Omental fat pad (tissue), 4 donors: Measurements from ENCODE around the gene NR2F6. TPM values are rescaled to one million over a fixed set of nuclear protein-coding genes. Genes with fewer than 3 reads are reported as not detected.
A peak's percentile ranks its signal among the peaks of the same experiment; 100 is the strongest.
"Not testable (repeated sequence)": the region's sequence is repeated elsewhere in the genome, so short reads cannot be mapped to it uniquely, and the experiment has no call there.

ENCODE experiments used
- ATAC-seq: fragments of 150-250 bp; one replicate; pipeline ENCODE4 v1.9.1; 2016; ENCODE audit warnings: mild to moderate bottlenecking, moderate library complexity; ENCODE audit not compliant: low FRiP score
- DNase-seq: peaks from one replicate; pipeline ENCODE4 v3.0.0-alpha.2; 2019; ENCODE audit warnings: low spot score
- CTCF ChIP-seq, 3 donors: fragments of 450-650 bp; IDR thresholded peaks; one replicate each; pipeline ENCODE4 v1.5.1; 2016 to 2017; ENCODE audit warnings: antibody characterized with exemption in 3 of 3, mild to moderate bottlenecking in 3 of 3, moderate library complexity in 2 of 3
- total RNA-seq, 4 donors: library from RNA; depleted of rRNA; stranded (reverse); fragments of >200 nt; gene quantifications; one replicate each; pipeline ENCODE4 v1.1.0, GENCODE V29; 2016

NR2F6 gene
- total RNA-seq, 4 donors from 2014 or later, result 16.9 to 45.4 (median 29.8) TPM

- DNase-seq (no peak), ATAC-seq (no peak)
- TF ChIP-seq CTCF (IDR thresholded peaks at IDR 0.05), result no peak
Observed at GRCh38 chr19:17197666-17198065, 48.1 kb downstream of the NR2F6 start.

GRCh38 chr19:17196610-17197009 is 49.1 kb downstream of the NR2F6 start:
- DNase-seq (no peak), ATAC-seq (no peak)
- no peak for TF ChIP-seq CTCF (IDR thresholded peaks at IDR 0.05)

- DNase-seq (no peak), ATAC-seq (no peak)
- no peak for TF ChIP-seq CTCF (IDR thresholded peaks at IDR 0.05)
Observed at GRCh38 chr19:17195106-17195505, 50.6 kb downstream of the NR2F6 start.

GRCh38 chr19:17194608-17195007 is 51.1 kb downstream of the NR2F6 start:
- DNase-seq (no peak), ATAC-seq (no peak)
- TF ChIP-seq CTCF (IDR thresholded peaks at IDR 0.05), result no peak

- TF ChIP-seq CTCF (IDR thresholded peaks at IDR 0.05), result no peak
- ATAC-seq, result peak; percentile 9
- DNase-seq, result no peak
Observed at GRCh38 chr19:17192751-17193150, 53.0 kb downstream of the NR2F6 start.

GRCh38 chr19:17191736-17192135 is 54.0 kb downstream of the NR2F6 start:
- ATAC-seq, DNase-seq: not testable (repeated sequence)

- no peak for ATAC-seq
- TF ChIP-seq CTCF (IDR thresholded peaks at IDR 0.05), result no peak
- DNase-seq, result no peak
Observed at GRCh38 chr19:17185590-17185989, 60.1 kb downstream of the NR2F6 start.

GRCh38 chr19:17184371-17184841 is 61.3 kb downstream of the NR2F6 start:
- no peak for DNase-seq
- TF ChIP-seq CTCF (IDR thresholded peaks at IDR 0.05), result no peak
- ATAC-seq, result no peak
